GM21737 (cell line): Measurements from ENCODE around the gene GALNT2.
A peak's percentile ranks its signal among the peaks of the same experiment; 100 is the strongest.

Source experiments
- ATAC-seq: cut with Tn5 transposase; IDR thresholded peaks from one replicate; pipeline ENCODE4 v1.9.1; 2021; ENCODE audit warnings: mild to moderate bottlenecking, moderate library complexity; ENCODE audit not compliant: unreplicated experiment

The GALNT2 gene

GRCh38 chr1:230286166-230286889 is 219.3 kb downstream of the GALNT2 start:
- no peak for ATAC-seq

- ATAC-seq = no peak
Measured at GRCh38 chr1:230286890-230287269, 219.8 kb downstream of the GALNT2 start.

GRCh38 chr1:230287674-230288315 is 220.8 kb downstream of the GALNT2 start:
- ATAC-seq = no peak

GRCh38 chr1:230288641-230289349 is 221.8 kb downstream of the GALNT2 start:
- no peak for ATAC-seq

GRCh38 chr1:230289350-230289644 is 222.3 kb downstream of the GALNT2 start:
- ATAC-seq = no peak

- no peak for ATAC-seq
Measured at GRCh38 chr1:230291731-230292620, 224.9 kb downstream of the GALNT2 start.

GRCh38 chr1:230292689-230293389 is 225.8 kb downstream of the GALNT2 start:
- no peak for ATAC-seq

GRCh38 chr1:230293390-230293700 is 226.3 kb downstream of the GALNT2 start:
- ATAC-seq = no peak

- ATAC-seq = no peak
Measured at GRCh38 chr1:230295367-230295766, 228.3 kb downstream of the GALNT2 start.

GRCh38 chr1:230299191-230300006 is 232.4 kb downstream of the GALNT2 start:
- ATAC-seq = no peak

GRCh38 chr1:230300322-230301301 is 233.6 kb downstream of the GALNT2 start:
- no peak for ATAC-seq

GRCh38 chr1:230301322-230301721 is 234.3 kb downstream of the GALNT2 start:
- no peak for ATAC-seq

GRCh38 chr1:230301822-230302221 is 234.8 kb downstream of the GALNT2 start:
- ATAC-seq = no peak

- ATAC-seq = no peak
Measured at GRCh38 chr1:230303069-230303468, 236.0 kb downstream of the GALNT2 start.

- no peak for ATAC-seq
Measured at GRCh38 chr1:230303822-230304221, 236.8 kb downstream of the GALNT2 start.

GRCh38 chr1:230306169-230306568 is 239.1 kb downstream of the GALNT2 start:
- peak; percentile 50 for ATAC-seq

GRCh38 chr1:230307213-230307612 is 240.2 kb downstream of the GALNT2 start:
- ATAC-seq = no peak

GRCh38 chr1:230308039-230308438 is 241.0 kb downstream of the GALNT2 start:
- no peak for ATAC-seq

- ATAC-seq = no peak
Measured at GRCh38 chr1:230308821-230309220, 241.8 kb downstream of the GALNT2 start.
